GM23338 (cell line): Measurements from ENCODE around the gene KRTCAP3.

Source experiments
- CREB1 ChIP-seq: fragments of 250-450 bp; sonication (Bioruptor Pico); IDR thresholded peaks from 2 replicates; pipeline ENCODE4 v1.5.0; 2020; ENCODE audit warnings: low read depth, mild to moderate bottlenecking, moderate library complexity
- EZH2 ChIP-seq: fragments of 200-600 bp; sonication (generic); IDR thresholded peaks from one replicate; pipeline ENCODE4 v1.8.0; 2017; ENCODE audit warnings: antibody characterized with exemption, mild to moderate bottlenecking, low read depth; ENCODE audit not compliant: unreplicated experiment
- JUNB ChIP-seq: IDR thresholded peaks from one replicate; pipeline ENCODE4 v1.6.1; 2016; ENCODE audit warnings: antibody characterized with exemption; ENCODE audit not compliant: unreplicated experiment
- POLR2AphosphoS5 ChIP-seq: IDR thresholded peaks from 2 replicates; pipeline ENCODE4 v1.6.1; 2016; ENCODE audit warnings: antibody characterized with exemption, low read depth
- ZNF331 ChIP-seq: fragments of 250-450 bp; sonication (Bioruptor Pico); IDR thresholded peaks from 2 replicates; pipeline ENCODE4 v1.5.0; 2020; ENCODE audit warnings: low read depth, mild to moderate bottlenecking, moderate library complexity
- TF ChIP-seq, protein P1 (sequence below), 2 experiments: fragments of 200-600 bp in 1 of 2; sonication (generic) in 1 of 2; conservative IDR thresholded peaks; 2 replicates each; pipeline versions ENCODE4 v1.5.1 to v1.6.1; 2016 to 2017; ENCODE audit warnings: antibody characterized with exemption in 2 of 2, low read depth in 2 of 2, mild to moderate bottlenecking in 2 of 2, moderate library complexity in 1 of 2
- TF ChIP-seq, protein P2 (sequence below): IDR thresholded peaks from one replicate; pipeline ENCODE4 v1.6.1; 2018; ENCODE audit warnings: antibody characterized with exemption; ENCODE audit not compliant: unreplicated experiment
- TF ChIP-seq, protein P3 (sequence below): IDR thresholded peaks from 2 replicates; pipeline ENCODE4 v1.6.1; 2016; ENCODE audit warnings: antibody characterized with exemption

DNA sequence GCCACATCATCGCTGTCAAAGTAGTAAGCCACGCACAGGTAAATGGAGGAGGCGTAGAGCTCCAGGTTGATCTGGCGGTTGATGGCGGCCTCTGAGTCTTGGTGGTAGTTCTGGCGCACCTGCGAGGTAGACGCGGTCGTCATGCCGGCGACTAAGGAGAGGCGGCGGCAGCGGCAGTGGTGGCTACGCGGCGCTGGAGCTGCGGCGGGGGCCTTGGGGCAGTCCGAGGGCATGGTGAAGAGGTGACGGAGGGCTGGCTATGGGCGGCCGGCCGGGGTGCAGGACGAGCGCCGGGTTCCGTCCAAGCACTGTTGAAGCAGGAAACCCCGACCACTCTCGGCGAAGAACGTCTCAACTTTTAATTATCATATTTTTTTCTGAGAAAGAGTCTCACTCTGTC lies 49.0 kb upstream of the KRTCAP3 start:
- TF ChIP-seq EZH2, result no peak
- TF ChIP-seq POLR2AphosphoS5, result no peak
- TF ChIP-seq, protein P1, sequence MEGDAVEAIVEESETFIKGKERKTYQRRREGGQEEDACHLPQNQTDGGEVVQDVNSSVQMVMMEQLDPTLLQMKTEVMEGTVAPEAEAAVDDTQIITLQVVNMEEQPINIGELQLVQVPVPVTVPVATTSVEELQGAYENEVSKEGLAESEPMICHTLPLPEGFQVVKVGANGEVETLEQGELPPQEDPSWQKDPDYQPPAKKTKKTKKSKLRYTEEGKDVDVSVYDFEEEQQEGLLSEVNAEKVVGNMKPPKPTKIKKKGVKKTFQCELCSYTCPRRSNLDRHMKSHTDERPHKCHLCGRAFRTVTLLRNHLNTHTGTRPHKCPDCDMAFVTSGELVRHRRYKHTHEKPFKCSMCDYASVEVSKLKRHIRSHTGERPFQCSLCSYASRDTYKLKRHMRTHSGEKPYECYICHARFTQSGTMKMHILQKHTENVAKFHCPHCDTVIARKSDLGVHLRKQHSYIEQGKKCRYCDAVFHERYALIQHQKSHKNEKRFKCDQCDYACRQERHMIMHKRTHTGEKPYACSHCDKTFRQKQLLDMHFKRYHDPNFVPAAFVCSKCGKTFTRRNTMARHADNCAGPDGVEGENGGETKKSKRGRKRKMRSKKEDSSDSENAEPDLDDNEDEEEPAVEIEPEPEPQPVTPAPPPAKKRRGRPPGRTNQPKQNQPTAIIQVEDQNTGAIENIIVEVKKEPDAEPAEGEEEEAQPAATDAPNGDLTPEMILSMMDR (conservative IDR thresholded peaks at IDR 0.05; ENCODE audit: low read depth in 2 of 2), result no peak
- TF ChIP-seq, protein P2, sequence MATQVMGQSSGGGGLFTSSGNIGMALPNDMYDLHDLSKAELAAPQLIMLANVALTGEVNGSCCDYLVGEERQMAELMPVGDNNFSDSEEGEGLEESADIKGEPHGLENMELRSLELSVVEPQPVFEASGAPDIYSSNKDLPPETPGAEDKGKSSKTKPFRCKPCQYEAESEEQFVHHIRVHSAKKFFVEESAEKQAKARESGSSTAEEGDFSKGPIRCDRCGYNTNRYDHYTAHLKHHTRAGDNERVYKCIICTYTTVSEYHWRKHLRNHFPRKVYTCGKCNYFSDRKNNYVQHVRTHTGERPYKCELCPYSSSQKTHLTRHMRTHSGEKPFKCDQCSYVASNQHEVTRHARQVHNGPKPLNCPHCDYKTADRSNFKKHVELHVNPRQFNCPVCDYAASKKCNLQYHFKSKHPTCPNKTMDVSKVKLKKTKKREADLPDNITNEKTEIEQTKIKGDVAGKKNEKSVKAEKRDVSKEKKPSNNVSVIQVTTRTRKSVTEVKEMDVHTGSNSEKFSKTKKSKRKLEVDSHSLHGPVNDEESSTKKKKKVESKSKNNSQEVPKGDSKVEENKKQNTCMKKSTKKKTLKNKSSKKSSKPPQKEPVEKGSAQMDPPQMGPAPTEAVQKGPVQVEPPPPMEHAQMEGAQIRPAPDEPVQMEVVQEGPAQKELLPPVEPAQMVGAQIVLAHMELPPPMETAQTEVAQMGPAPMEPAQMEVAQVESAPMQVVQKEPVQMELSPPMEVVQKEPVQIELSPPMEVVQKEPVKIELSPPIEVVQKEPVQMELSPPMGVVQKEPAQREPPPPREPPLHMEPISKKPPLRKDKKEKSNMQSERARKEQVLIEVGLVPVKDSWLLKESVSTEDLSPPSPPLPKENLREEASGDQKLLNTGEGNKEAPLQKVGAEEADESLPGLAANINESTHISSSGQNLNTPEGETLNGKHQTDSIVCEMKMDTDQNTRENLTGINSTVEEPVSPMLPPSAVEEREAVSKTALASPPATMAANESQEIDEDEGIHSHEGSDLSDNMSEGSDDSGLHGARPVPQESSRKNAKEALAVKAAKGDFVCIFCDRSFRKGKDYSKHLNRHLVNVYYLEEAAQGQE, result no peak
- no peak for TF ChIP-seq JUNB
- TF ChIP-seq, protein P3, sequence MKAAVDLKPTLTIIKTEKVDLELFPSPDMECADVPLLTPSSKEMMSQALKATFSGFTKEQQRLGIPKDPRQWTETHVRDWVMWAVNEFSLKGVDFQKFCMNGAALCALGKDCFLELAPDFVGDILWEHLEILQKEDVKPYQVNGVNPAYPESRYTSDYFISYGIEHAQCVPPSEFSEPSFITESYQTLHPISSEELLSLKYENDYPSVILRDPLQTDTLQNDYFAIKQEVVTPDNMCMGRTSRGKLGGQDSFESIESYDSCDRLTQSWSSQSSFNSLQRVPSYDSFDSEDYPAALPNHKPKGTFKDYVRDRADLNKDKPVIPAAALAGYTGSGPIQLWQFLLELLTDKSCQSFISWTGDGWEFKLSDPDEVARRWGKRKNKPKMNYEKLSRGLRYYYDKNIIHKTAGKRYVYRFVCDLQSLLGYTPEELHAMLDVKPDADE, result no peak
- no peak for TF ChIP-seq ZNF331 (CRISPR knock-in tag)
- no peak for TF ChIP-seq CREB1 (CRISPR knock-in tag)
